ENCODE data around the gene SP140L. TPM values are rescaled to one million over a fixed set of nuclear protein-coding genes. Genes with fewer than 3 reads are reported as not detected.

The SP140L gene
- total and polyA plus RNA-seq, 10 of the 15 experiments (the other 5 are each of a cell fraction or from before 2014, with no cell fraction given), result 4.7 to 28.6 (median 15.0) TPM

DNA sequence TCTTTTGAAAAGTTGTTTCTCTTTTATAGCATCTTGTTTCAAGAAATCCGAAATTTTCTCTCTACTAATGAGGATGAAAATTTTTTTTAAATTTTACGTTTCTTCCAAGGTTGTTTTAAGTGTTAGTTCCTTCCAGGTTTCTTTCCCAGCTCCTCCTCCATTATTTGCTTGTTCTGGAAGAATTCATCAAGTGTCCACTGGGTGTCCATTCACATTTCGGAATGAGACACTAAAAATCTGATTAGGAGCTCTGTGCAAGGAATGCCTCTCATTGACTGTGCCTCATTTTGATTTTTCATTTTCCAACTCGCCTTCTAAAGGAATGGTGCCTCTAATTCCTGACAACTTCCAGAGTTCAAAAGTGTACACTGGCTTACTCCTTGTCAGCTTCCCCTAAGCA, 95.2 kb downstream of the SP140L start:
- H3K79me2 ChIP-seq (ENCODE audit: control insufficient read depth, insufficient read depth, low read length), result peaks cover 98% of the 10 kb centered on the region
- CTCF ChIA-PET, result interaction anchor here (1.3 kb wide), 1 partner anchor 189 kb away, joined by 4 read pairs; no protein-coding TSS in a partner anchor

More for the DNA sequence above, 95.2 kb downstream of the SP140L start:
- H3K36me3 ChIP-seq (ENCODE audit: control insufficient read depth in 2 of 2, insufficient read depth in 2 of 2, low read length in 1 of 2), result peaks cover 0 to 21% of the 10 kb centered on the region in 2 experiments; a peak in 3 of 4 replicates
- TF ChIP-seq SMAD1 (IDR thresholded peaks at IDR 0.05; ENCODE audit: low read depth, partially characterized antibody) (no peak), WRNIP1 (IDR thresholded peaks at IDR 0.05; ENCODE audit: borderline replicate concordance, low read depth, low read length) (no peak), MEF2A (IDR thresholded peaks at IDR 0.05; ENCODE audit: insufficient read depth, low read depth, low read length) (no peak), LARP7 (IDR thresholded peaks at IDR 0.05) (no peak), YBX1 (IDR thresholded peaks at IDR 0.05) (no peak), YY1 (IDR thresholded peaks at IDR 0.05; ENCODE audit: low read depth, low read length) (no peak), SPI1 (IDR thresholded peaks at IDR 0.05; ENCODE audit: borderline replicate concordance, insufficient read depth, low read depth, low read length) (no peak)
- TF ChIP-seq, protein P1, sequence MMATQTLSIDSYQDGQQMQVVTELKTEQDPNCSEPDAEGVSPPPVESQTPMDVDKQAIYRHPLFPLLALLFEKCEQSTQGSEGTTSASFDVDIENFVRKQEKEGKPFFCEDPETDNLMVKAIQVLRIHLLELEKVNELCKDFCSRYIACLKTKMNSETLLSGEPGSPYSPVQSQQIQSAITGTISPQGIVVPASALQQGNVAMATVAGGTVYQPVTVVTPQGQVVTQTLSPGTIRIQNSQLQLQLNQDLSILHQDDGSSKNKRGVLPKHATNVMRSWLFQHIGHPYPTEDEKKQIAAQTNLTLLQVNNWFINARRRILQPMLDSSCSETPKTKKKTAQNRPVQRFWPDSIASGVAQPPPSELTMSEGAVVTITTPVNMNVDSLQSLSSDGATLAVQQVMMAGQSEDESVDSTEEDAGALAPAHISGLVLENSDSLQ (IDR thresholded peaks at IDR 0.05), result no peak
- RAD21 ChIA-PET (ENCODE audit: unreplicated experiment), result interaction anchor here (0.9 to 1.4 kb wide), 4 partner anchors 10 to 189 kb away, joined by 3 to 4 read pairs (median 4); no protein-coding TSS in a partner anchor
- H3K27ac ChIP-seq (ENCODE audit: control insufficient read depth, insufficient read depth), result no peak overlapping the region
- no peaks in the 10 kb centered on the region; the same call in none of the 3 replicates for H3K9me3 ChIP-seq (replicated peaks; ENCODE audit: control insufficient read depth, insufficient read depth, low read length)
- ATAC-seq (no peak), DNase-seq (ENCODE audit: low read depth, low spot score) (no peak), FAIRE-seq (no peak)
- H2AFZ ChIP-seq (ENCODE audit: control insufficient read depth, low read depth, low read length), result no peak overlapping the region
- peak overlapping the region; percentile 69 for H3K4me2 ChIP-seq (ENCODE audit: control insufficient read depth, insufficient read depth)
- H4K20me1 ChIP-seq (ENCODE audit: control insufficient read depth, insufficient read depth), result no peaks in the 10 kb centered on the region
- peak overlapping the region; percentile 63; the same call in 1 of the 2 replicates for H3K4me3 ChIP-seq
- no peaks in the 10 kb centered on the region for H3K27me3 ChIP-seq (replicated peaks in 1 of 2; ENCODE audit: control insufficient read depth in 2 of 2, insufficient read depth in 2 of 2, low read length in 1 of 2)
- no peak overlapping the region for H3K9ac ChIP-seq (ENCODE audit: control insufficient read depth, insufficient read depth, low read length)
- SMC1A ChIA-PET (ENCODE audit: uncharacterized antibody, unreplicated experiment), result interaction anchor here (0.8 to 3.1 kb wide), 9 partner anchors 9 to 195 kb away, joined by 3 to 16 read pairs (median 3); no protein-coding TSS in a partner anchor
- 76% methylated on average over 4 of the region's 4 CpGs for whole genome bisulfite sequencing (ENCODE audit: insufficient coverage, insufficient replicate concordance, low lambda C conversion rate, missing lambda C conversion rate)
- H3K4me1 ChIP-seq (ENCODE audit: control insufficient read depth, insufficient read depth, low read length), result peaks cover 4% of the 10 kb centered on the region; the same call in 1 of the 2 replicates
- in situ Hi-C loops (cut with MboI), result no loop called here
- POLR2A ChIA-PET, result interaction anchor here (0.6 to 1.4 kb wide), 5 partner anchors 9 to 179 kb away, joined by 3 to 6 read pairs (median 4); no protein-coding TSS in a partner anchor
- no TSS peak for BruUV-seq (replicated peaks)
- intact Hi-C loops (cut with micrococcal nuclease; ENCODE audit: unreplicated experiment), result no loop called here

All from GM12878 (cell line).